Ovary (tissue), 9 donors: ENCODE results near the gene DDIT3. TPM values are rescaled to one million over a fixed set of nuclear protein-coding genes. Genes with fewer than 3 reads are reported as not detected.

Experiments
- DNase-seq, 5 donors: peaks; one replicate each; pipeline ENCODE4 v3.0.0-alpha.2; 2019 to 2020
- H3K27ac ChIP-seq, 2 donors: fragments of 200-600 bp; one replicate each; pipeline versions ENCODE4 v1.5.1 to v1.8.0; 2019 to 2022
- H3K27me3 ChIP-seq: fragments of 200-600 bp; one replicate; pipeline ENCODE4 v1.8.0; 2022
- H3K36me3 ChIP-seq: fragments of 200-600 bp; sonication (generic); one replicate; pipeline ENCODE4 v1.5.1; 2019
- H3K4me1 ChIP-seq: one replicate; pipeline ENCODE4 v1.8.1; 2013; ENCODE audit warnings: mild to moderate bottlenecking, moderate library complexity; ENCODE audit not compliant: insufficient read depth
- H3K4me3 ChIP-seq: fragments of 200-600 bp; sonication (generic); one replicate; pipeline ENCODE4 v1.5.1; 2017
- H3K9me3 ChIP-seq, 2 donors: fragments of 200-600 bp in 1 of 2; sonication (generic) in 1 of 2; one replicate each; pipeline versions ENCODE4 v1.5.1 to v1.8.1; 2013 to 2019; ENCODE audit warnings: mild to moderate bottlenecking in 1 of 2, moderate library complexity in 1 of 2
- CTCF ChIP-seq, 3 donors: fragments of 450-650 bp in 2 of 3; fragments of 200-600 bp in 1 of 3; IDR thresholded peaks; one replicate each; pipeline versions ENCODE4 v1.5.1 to v1.8.0; 2016 to 2022; ENCODE audit warnings: antibody characterized with exemption in 3 of 3, mild to moderate bottlenecking in 1 of 3
- EP300 ChIP-seq: sonication (generic); formaldehyde crosslinking; IDR thresholded peaks from one replicate; pipeline ENCODE4 v1.6.1; 2017; ENCODE audit warnings: antibody characterized with exemption
- POLR2A ChIP-seq: fragments of 450-650 bp; IDR thresholded peaks from one replicate; pipeline ENCODE4 v1.6.1; 2017; ENCODE audit warnings: antibody characterized with exemption, mild to moderate bottlenecking, moderate library complexity
- WGBS, 3 donors: extraction: QIAGEN DNeasy Blood & Tissue Kit in 1 of 3; methylation state at CpG; one replicate each; pipeline versions ENCODE4 v1.1.5 to v1.1.7; 2013 to 2017; 5-methylcytosine and 5-hydroxymethylcytosine counted together
- intact Hi-C, 4 donors: fragments of 100-400 bp; cut with DNase I; formaldehyde crosslinking; loops; one replicate each; pipeline versions ENCODE4 v1.11.0 to v1.15.1; 2022 to 2023
- polyA plus RNA-seq, 2 donors: library from polyadenylated mRNA; stranded (reverse); fragments of 200-250 nt in 1 of 2; fragments of 350-450 nt in 1 of 2; fragmentation: Illumina TruSeq in 1 of 2; extraction: RNeasy Lipid Tissue Mini Kit (QIAGEN cat#74804) in 1 of 2; gene quantifications; one replicate each; pipeline ENCODE4 v1.2.3, GENCODE V29; 2013 to 2014
- total RNA-seq, 7 donors: library from RNA; depleted of rRNA in 2 of 7; stranded (reverse); fragments of >200 nt in 2 of 7; fragmentation: NEBNext Ultra II Directional in 3 of 7; extraction: Animal tissue kit (Norgen Biotek cat#: 25700) in 3 of 7; gene quantifications; one replicate each; pipeline versions ENCODE4 v1.1.0 to v1.2.4, GENCODE V29; 2016 to 2023
- donor health status: DM: no; HTN: no; CAD: no; lungs with moderate emphysema.
- donor health status: DM: no; HTN: no; CAD: no.
- donor health status: Bipolar disorder and iron deficiency.
- donor health status: DM: yes; HTN: yes; CAD: no.
- donor health status: DM: no; HTN: no; CAD: no.
- donor health status: DM: yes; HTN: yes; CAD: no.

DDIT3 gene
- total and polyA plus RNA-seq, 9 donors: 22.1 to 84.9 (median 29.3) TPM

- no peaks in the 10 kb centered on the region for H3K36me3 ChIP-seq
- H3K4me3 ChIP-seq: peak overlapping the region; percentile 79
- H3K4me1 ChIP-seq: peaks cover 6% of the 10 kb centered on the region
- no peak overlapping the region for H3K27ac ChIP-seq
- no peaks in the 10 kb centered on the region for H3K27me3 ChIP-seq
- intact Hi-C loops: no loop called here
- no peak for DNase-seq
- WGBS, 3 donors: 50 to 55% (median 53%) methylated on average over 15 of the region's 15 CpGs
- TF ChIP-seq CTCF (IDR thresholded peaks at IDR 0.05): no peak
- no peak for TF ChIP-seq EP300
- no peak for TF ChIP-seq POLR2A
- no peaks in the 10 kb centered on the region for H3K9me3 ChIP-seq
Observed at GRCh38 chr12:57545809-57546437, 25.6 kb upstream of the DDIT3 start.

- Histone ChIP-seq H3K4me1 (peaks cover 3% of the 10 kb centered on the region), H3K27ac (no peak overlapping the region), H3K36me3 (no peaks in the 10 kb centered on the region), H3K9me3 (no peaks in the 10 kb centered on the region), H3K27me3 (no peaks in the 10 kb centered on the region), H3K4me3 (no peak overlapping the region)
- intact Hi-C loops: no loop called here
- no peak for DNase-seq
- TF ChIP-seq EP300: no peak
- no peak for TF ChIP-seq CTCF (IDR thresholded peaks at IDR 0.05)
- no peak for TF ChIP-seq POLR2A
- 94 to 96% (median 96%) methylated on average over 2 of the region's 2 CpGs for WGBS, 3 donors
Observed at GRCh38 chr12:57543581-57543980, 23.3 kb upstream of the DDIT3 start.

GRCh38 chr12:57541717-57542116 lies 21.4 kb upstream of the DDIT3 start:
- no peak for TF ChIP-seq CTCF (IDR thresholded peaks at IDR 0.05)
- no peak for TF ChIP-seq POLR2A
- no peak for TF ChIP-seq EP300
- intact Hi-C loops: no loop called here
- Histone ChIP-seq H3K4me1 (peaks cover 3% of the 10 kb centered on the region), H3K9me3 (no peaks in the 10 kb centered on the region), H3K27me3 (no peaks in the 10 kb centered on the region), H3K4me3 (no peak overlapping the region), H3K27ac (no peak overlapping the region), H3K36me3 (no peaks in the 10 kb centered on the region)
- no peak for DNase-seq
- 48 to 69% (median 62%) methylated on average over 2 of the region's 2 CpGs for WGBS, 3 donors

- H3K4me3 ChIP-seq: no peak overlapping the region
- no peak for DNase-seq
- H3K36me3 ChIP-seq: no peaks in the 10 kb centered on the region
- H3K4me1 ChIP-seq: peaks cover 2% of the 10 kb centered on the region
- no peak overlapping the region for H3K27ac ChIP-seq
- no peaks in the 10 kb centered on the region for H3K9me3 ChIP-seq
- WGBS, 3 donors: 37 to 43% (median 40%) methylated on average over 2 of the region's 2 CpGs
- no peaks in the 10 kb centered on the region for H3K27me3 ChIP-seq
- intact Hi-C loops: no loop called here
- no peak for TF ChIP-seq POLR2A
- TF ChIP-seq CTCF (IDR thresholded peaks at IDR 0.05): no peak
- TF ChIP-seq EP300: no peak
Observed at GRCh38 chr12:57541001-57541400, 20.7 kb upstream of the DDIT3 start.
